Aorta (tissue), 5 donors: ENCODE results near the gene DAPK3. TPM values are rescaled to one million over a fixed set of nuclear protein-coding genes. Genes with fewer than 3 reads are reported as not detected.
"Not testable (repeated sequence)": the region's sequence is repeated elsewhere in the genome, so short reads cannot be mapped to it uniquely, and the experiment has no call there.

ENCODE experiments used
- ATAC-seq: fragments of 200-7000 bp; cut with Tn5 transposase; one replicate; pipeline ENCODE4 v1.9.1; 2022; ENCODE audit warnings: moderate library complexity; ENCODE audit not compliant: low FRiP score
- DNase-seq, 2 donors: peaks; one replicate each; pipeline ENCODE4 v3.0.0-alpha.2; 2020
- H3K27ac ChIP-seq, 2 donors: one replicate each; pipeline ENCODE4 v1.5.1; 2013; ENCODE audit warnings: low read length in 2 of 2, mild to moderate bottlenecking in 2 of 2, moderate library complexity in 2 of 2, control low read depth in 1 of 2, inconsistent platforms in 1 of 2, low read depth in 1 of 2
- H3K27me3 ChIP-seq, 2 donors: one replicate each; pipeline ENCODE4 v1.6.1; 2013; ENCODE audit warnings: control low read depth in 1 of 2, low read length in 1 of 2, mild to moderate bottlenecking in 1 of 2, moderate library complexity in 1 of 2; ENCODE audit not compliant: insufficient read depth in 2 of 2, control insufficient read depth in 1 of 2
- H3K36me3 ChIP-seq, 2 donors: one replicate each; pipeline ENCODE4 v1.6.1; 2013; ENCODE audit warnings: control low read depth in 1 of 2, low read length in 1 of 2, mild to moderate bottlenecking in 1 of 2; ENCODE audit not compliant: insufficient read depth in 2 of 2, control insufficient read depth in 1 of 2
- H3K4me1 ChIP-seq, 2 donors: one replicate each; pipeline ENCODE4 v1.6.1; 2013; ENCODE audit warnings: low read length in 2 of 2, control low read depth in 1 of 2, mild to moderate bottlenecking in 1 of 2, moderate library complexity in 1 of 2; ENCODE audit not compliant: insufficient read depth in 2 of 2, control insufficient read depth in 1 of 2
- H3K4me3 ChIP-seq, 2 donors: one replicate each; pipeline ENCODE4 v1.5.1; 2013; ENCODE audit warnings: low read length in 2 of 2, control low read depth in 1 of 2, mild to moderate bottlenecking in 1 of 2
- H3K9me3 ChIP-seq: one replicate; pipeline ENCODE4 v1.6.1; 2013; ENCODE audit warnings: mild to moderate bottlenecking, low read length; ENCODE audit not compliant: control insufficient read depth
- WGBS, 2 donors: extraction: QIAGEN DNeasy Blood & Tissue Kit; methylation state at CpG; one replicate each; pipeline ENCODE4 v1.1.7; 2013; 5-methylcytosine and 5-hydroxymethylcytosine counted together
- intact Hi-C, 2 donors: fragments of 100-400 bp; cut with DNase I; formaldehyde crosslinking; loops; one replicate each; pipeline versions ENCODE4 v1.14.2 to v1.15.0; 2022
- polyA plus RNA-seq, 2 donors: library from polyadenylated mRNA; stranded (reverse); fragments of 200-250 nt; gene quantifications; one replicate each; pipeline ENCODE4 v1.2.3, GENCODE V29; 2013
- total RNA-seq, 2 donors: library from RNA; stranded (reverse); fragmentation: NEBNext Ultra II Directional; extraction: Animal tissue kit (Norgen Biotek cat#: 25700); gene quantifications; one replicate each; pipeline ENCODE4 v1.2.1, GENCODE V29; 2021
- donor health status: healthy with polysubstance abuse.
- donor health status: Bipolar disorder and iron deficiency.
- donor health status: DM: no; HTN: no; CAD: no.
- donor health status: DM: no; HTN: no; CAD: no.
- donor health status: DM: yes; HTN: yes; CAD: no.

Gene DAPK3
- total and polyA plus RNA-seq, 4 donors, result 78.0 to 197 (median 132) TPM

DNA sequence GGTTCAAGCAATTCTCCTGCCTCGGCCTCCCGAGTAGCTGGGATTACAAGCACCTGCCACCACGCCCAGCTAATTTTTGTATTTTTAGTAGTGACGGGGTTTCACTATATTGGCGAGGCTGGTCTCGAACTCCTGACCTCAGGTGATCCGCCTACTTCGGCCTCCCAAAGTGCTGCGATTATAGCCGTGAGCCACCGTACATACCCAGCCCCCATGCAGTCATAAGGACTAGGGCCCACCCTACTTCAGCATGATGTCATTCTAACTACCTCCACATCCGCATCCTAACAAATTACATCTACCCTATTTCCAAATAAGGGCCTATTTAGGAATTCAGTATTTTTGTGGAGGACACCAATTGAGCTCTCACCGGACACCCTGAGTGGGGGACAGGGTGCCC is 15.6 kb downstream of the DAPK3 start:
- intact Hi-C loops, H3K27ac ChIP-seq, H3K9me3 ChIP-seq, ATAC-seq, H3K4me1 ChIP-seq, H3K4me3 ChIP-seq, H3K27me3 ChIP-seq, DNase-seq: not testable (repeated sequence)
- H3K36me3 ChIP-seq, result peaks cover 3 to 11% of the 10 kb centered on the region in 2 donors
- 81 to 82% methylated on average over 13 of the region's 13 CpGs for WGBS, 2 donors

DNA sequence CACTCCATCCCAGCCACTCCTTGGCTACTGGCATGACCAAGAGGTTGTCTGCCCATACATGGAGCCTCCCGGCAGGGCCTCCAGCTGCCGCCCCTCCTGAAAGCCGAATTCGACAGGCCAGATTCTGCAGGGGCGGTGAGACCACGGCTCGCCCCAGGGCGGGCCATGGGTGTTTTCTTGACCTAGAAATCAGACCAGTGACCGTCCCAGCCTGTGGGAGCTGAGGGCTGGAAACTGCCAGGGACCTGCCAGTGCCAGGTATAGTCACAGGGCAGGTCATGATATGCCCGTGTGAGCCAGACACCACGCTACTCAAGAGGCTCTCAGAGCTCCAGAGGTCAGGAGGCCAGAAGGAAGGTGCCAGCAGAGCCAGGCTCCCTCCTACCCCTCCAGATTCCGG is 16.8 kb downstream of the DAPK3 start:
- Histone ChIP-seq H3K36me3 (peaks cover 0 to 3% of the 10 kb centered on the region in 2 donors), H3K27me3 (no peaks in the 10 kb centered on the region), H3K4me1 (no peaks in the 10 kb centered on the region), H3K9me3 (no peaks in the 10 kb centered on the region), H3K4me3 (no peak overlapping the region), H3K27ac (no peak overlapping the region)
- ATAC-seq, result no peak
- intact Hi-C loops, result no loop called here
- no peak for DNase-seq
- WGBS, 2 donors, result 82 to 84% methylated on average over 12 of the region's 12 CpGs

DNA sequence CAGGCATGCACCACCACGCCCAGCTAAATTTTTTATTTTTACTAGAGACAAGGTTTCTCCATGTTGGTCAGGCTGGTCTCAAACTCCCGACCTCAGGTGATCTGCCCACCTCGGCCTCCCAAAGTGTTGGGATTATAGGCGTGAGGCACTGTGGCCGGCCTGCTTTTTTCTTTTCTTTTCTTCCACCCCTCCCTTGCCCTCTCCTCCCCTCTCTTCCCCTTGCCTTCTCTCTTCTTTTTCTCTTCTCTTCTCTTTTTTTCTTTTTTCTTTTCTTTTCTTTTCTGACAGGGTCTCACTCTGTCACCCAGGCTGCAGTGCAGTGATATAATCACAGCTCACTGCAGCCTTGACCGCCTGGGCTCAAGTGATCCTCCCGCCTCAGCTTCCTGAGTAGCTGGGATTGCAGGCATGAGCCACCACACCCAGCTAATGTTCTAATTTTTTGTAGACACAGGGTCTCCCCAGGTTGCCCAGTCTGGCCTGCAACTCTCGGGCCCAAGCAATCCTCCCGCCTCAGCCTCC is 18.1 kb downstream of the DAPK3 start:
- H3K36me3 ChIP-seq, H3K4me1 ChIP-seq, H3K9me3 ChIP-seq, ATAC-seq, DNase-seq, intact Hi-C loops, H3K27ac ChIP-seq, H3K27me3 ChIP-seq, H3K4me3 ChIP-seq: not testable (repeated sequence)
- 90 to 93% methylated on average over 9 of the region's 9 CpGs for WGBS, 2 donors

DNA sequence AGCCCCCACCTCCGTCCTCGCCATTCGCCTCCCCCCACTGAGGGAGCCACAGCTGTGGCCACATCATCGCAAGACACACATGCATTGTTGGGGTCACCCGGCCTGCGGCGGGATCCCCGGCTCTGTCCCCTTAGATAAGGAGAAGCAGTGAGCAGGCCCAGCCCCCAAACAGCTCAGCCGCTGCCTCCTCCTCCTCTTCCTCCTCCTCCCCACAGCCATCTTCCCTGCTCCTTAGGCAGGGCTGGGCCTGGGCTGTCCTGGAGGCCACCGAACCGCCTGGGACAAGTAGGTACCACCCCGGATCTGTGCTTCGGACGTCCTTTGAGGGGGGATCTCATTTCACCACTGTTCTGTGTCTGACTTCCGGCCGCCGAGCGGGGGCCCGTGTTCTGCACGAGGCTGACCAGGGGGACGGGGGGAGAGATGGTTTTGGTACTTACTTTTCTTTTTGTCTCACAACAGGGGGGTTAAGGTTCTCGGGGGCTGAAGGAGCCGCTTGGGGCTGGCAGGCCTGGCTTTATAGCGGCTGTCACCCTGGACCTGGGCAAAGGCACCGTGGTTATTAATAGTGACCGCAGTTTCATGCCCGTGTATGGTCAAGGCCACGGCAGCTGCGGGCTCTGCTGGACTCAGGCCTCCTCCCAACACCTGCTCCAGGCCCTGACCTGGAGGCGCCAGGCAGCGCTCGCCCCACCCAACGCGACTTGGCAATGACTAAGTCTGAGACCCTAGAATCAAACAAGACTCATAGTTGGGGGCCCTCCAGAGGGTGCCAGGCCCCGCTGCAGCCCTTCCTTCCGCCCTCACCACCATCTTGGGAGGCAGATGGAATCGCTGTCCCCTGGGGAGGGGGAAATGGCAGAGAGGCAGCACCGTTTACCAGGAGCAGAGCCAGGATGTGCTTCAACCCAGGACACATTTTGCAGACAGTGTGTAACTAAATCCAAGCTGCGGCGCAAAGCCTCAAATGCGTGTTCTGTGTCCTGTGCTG is 19.7 kb downstream of the DAPK3 start:
- Histone ChIP-seq H3K27me3 (no peaks in the 10 kb centered on the region), H3K4me3 (no peak overlapping the region), H3K9me3 (no peaks in the 10 kb centered on the region), H3K36me3 (no peaks in the 10 kb centered on the region), H3K27ac (peak overlapping the region; percentile 31 to 73), H3K4me1 (no peaks in the 10 kb centered on the region)
- 19% methylated on average over 32 to 41 of the region's 41 CpGs for WGBS, 2 donors
- DNase-seq (peak; percentile 68 to 87), ATAC-seq (peak; percentile 82)
- intact Hi-C loops, result no loop called here

DNA sequence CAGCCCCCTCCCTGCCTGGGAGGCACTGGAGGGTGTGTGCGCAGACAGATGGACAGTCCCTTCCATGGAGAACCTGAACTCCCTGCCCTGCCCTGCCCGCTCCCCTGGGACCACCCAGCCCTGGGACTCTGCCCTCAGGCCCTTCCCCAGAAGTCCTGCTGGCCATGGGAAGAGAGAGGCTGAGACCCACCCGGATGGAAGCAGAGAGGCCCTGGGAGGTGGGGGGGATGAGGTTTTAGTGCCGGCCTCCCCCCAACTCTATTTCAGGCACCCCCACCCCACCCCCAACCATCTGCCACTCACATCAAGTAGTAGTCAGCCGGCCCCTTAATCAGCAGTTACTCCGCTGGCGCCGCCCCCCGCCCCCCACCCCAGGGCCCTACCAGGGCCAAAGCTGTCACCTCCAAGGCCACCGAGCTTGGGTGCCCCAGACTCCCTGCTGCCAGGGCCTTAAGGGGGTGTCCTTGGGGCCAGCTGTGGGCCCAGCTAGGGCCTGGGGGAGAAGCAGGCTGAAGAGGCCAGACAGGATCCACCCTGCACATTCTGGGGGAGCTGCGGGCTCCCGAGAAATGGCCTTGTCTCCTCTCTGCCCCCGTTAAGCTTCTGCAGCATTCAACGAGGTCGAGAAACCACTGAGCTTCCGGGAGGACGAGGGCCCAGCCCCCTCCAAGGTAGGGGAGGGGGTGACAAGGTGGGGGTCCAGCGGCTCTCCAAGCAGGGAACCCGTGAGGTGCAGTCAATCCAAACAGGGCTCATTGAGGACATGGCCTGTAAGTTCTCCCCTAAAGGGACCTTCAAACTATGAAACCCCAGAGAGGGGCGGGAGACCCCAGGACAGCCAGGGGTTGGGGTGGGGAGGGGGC is 20.7 kb downstream of the DAPK3 start:
- intact Hi-C loops, result no loop called here

DNA sequence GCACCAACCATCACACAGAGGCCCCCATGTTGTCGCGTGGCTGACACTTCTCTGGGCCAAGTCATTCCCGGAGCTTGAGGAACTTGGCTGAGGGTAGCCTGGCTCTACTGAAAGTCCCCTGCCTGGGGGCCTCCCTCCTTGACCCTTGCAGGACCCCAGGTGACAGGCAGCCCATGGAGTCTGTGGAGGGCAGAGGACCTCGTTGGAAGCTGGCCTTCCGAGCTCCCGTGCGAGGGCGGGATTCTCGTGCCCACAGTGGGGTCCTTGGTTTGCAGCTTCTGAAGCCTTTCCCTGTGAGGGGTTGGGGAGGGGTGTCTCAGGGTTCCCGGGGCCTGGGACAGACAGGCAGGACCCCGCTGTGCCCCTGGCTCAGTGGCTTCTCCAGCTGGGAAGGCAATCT is 21.6 kb downstream of the DAPK3 start:
- WGBS, 2 donors, result 74 to 76% methylated on average over 11 of the region's 11 CpGs

More for the DNA sequence above, 20.7 kb downstream of the DAPK3 start:
- DNase-seq (no peak), ATAC-seq (no peak)
- H3K27me3 ChIP-seq, result no peaks in the 10 kb centered on the region
- H3K27ac ChIP-seq, result peak overlapping the region in 1 of 2 donors; percentile 18
- H3K4me1 ChIP-seq, result no peaks in the 10 kb centered on the region
- 64 to 66% methylated on average over 19 to 20 of the region's 20 CpGs for WGBS, 2 donors
- no peaks in the 10 kb centered on the region for H3K36me3 ChIP-seq
- H3K4me3 ChIP-seq, result no peak overlapping the region
- no peaks in the 10 kb centered on the region for H3K9me3 ChIP-seq

DNA sequence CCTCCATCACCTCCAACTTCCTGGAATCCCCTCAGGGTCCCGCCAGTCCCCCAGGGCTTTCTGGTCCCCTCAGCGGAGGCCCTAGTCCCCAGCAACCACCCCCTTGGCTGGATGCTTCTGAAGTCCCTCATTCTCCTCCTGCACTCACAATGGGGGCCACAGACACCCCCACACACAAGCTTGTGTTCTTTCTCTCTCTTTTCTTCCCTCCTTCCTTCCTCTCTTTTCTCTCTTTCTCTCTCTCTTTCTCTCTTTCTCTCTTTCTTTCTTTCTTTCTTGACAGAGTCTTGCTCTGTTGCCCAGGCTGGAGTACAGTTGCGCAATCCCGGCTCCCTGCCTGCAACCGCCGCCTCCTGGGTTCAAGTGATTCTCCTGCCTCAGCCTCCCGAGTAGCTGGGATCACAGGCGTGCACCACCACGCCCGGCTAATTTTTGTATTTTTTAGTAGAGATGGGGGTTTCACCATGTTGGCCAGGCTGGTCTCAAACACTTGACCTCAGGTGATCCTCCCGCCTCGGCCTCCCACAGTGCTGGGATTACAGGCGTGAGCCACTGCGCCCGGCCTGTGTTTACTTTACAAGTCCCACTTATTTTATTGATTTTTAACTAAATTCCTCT is 23.5 kb downstream of the DAPK3 start:
- ATAC-seq, H3K27ac ChIP-seq, intact Hi-C loops, H3K4me3 ChIP-seq, H3K9me3 ChIP-seq, H3K4me1 ChIP-seq, DNase-seq, H3K27me3 ChIP-seq, H3K36me3 ChIP-seq: not testable (repeated sequence)
- 90 to 92% methylated on average over 15 of the region's 15 CpGs for whole genome bisulfite sequencing, 2 donors

More for the DNA sequence above, 21.6 kb downstream of the DAPK3 start:
- ATAC-seq (no peak), DNase-seq (no peak)
- no peak overlapping the region for H3K4me3 ChIP-seq
- no peak overlapping the region for H3K27ac ChIP-seq
- no peaks in the 10 kb centered on the region for H3K36me3 ChIP-seq
- no peaks in the 10 kb centered on the region for H3K9me3 ChIP-seq
- intact Hi-C loops, result no loop called here
- H3K4me1 ChIP-seq, result no peaks in the 10 kb centered on the region
- H3K27me3 ChIP-seq, result no peaks in the 10 kb centered on the region

DNA sequence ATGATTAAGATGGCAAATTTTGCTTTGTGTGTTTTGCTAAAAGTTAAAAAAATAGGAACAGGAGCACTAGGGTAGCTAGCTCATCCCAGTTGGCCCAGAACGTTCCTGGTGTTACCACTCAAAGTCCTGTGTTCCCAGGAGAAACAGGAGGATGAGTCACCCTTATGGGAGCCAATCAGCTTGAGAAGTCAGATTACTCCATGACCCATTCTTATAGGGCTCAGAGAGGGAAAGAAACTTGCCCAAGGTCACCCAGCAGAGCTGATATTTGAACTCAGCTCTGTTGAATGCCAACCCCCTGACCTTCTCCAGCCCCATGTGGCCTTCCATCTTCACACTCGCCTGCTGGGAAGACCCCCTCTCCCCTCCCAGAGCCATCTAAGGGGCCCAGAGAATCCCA is 25.1 kb downstream of the DAPK3 start:
- 34 to 40% methylated on average over 2 of the region's 2 CpGs for WGBS, 2 donors
- Histone ChIP-seq H3K9me3 (no peaks in the 10 kb centered on the region), H3K27ac (no peak overlapping the region), H3K4me3 (no peak overlapping the region), H3K4me1 (no peaks in the 10 kb centered on the region), H3K36me3 (no peaks in the 10 kb centered on the region), H3K27me3 (no peaks in the 10 kb centered on the region)
- ATAC-seq (no peak), DNase-seq (no peak)
- intact Hi-C loops, result no loop called here
